Stimulated activated CD8-positive, alpha-beta memory T cell treated with anti-CD3 and anti-CD28 coated beads, Interleukin-7, amount 100 ng/mL, for 1 hour (primary cell): ENCODE data around the gene SORCS2.

Source experiments
- DNase-seq, 2 donors: peaks; one replicate each; pipeline ENCODE4 v3.0.0-alpha.2; 2020; ENCODE audit warnings: low read depth in 2 of 2

Gene SORCS2

DNA sequence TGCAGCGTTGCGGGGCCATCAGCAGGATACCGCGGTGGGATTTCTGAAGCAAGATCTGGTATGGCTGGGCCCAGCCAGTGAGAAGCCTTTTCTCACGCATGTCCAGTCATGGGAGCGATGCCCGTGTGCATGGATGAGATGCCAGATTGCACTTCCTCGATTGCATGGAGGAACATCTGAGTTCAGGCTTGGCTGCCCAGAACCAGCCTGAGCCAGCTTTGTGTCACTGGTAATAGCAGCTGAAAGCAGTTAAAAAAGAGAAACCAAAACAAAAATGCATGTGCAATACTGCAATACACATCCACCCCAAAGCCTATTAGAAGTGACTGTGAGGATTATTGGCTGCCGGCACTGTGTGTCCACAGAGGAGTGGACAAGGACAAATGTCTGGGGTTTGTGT lies 183.1 kb downstream of the SORCS2 start:
- no peak for DNase-seq

DNA sequence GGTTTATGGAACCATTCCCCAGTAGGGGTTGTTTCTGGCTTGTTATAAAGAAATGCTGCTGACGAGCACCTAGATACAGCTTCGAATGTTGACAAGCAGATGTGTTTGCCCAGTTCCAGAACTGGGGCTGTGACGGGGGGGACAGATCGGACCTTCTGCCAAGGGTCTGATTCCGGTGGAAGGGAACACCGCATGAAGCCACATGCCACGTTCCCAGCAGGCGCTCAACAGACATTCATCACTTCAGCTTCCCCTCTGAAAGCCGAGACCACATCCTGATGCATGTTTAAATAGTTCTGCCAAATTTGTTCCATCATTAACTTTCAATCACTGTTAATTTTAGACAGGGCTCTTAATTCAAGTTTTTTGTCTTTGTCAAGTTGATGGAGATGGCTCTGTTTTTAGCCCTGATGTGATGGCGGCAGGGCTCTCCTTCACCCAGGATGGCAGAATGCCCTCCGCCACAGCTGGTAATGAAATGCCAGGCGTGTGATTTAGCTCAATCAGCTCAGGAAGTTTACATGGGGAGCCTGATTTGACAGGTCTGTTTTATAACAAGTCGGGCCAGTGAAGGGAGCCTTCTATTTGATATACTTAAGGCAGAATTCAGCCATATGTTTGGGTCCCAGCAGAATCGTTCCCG lies 185.0 kb downstream of the SORCS2 start:
- no peak for DNase-seq

DNA sequence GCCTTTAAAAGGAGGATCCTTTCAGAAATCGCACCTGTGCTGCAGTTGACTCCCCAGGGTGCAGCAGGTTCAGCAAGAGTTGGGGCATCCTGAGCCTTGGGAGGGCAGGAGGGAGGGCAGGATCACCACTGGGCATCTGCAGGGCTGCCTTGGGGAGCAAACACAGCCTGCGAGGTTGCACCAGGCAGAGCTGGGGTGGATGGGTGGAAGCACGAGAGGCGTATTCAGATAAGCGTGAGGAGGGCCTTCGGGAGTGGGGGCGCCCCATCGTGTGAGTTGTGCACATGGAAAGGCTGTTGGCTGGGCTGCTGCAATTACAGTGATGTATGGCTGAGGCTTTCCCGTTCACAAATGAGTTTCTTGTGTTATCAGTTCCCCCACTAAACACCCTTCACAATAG lies 186.8 kb downstream of the SORCS2 start:
- no peak for DNase-seq

DNA sequence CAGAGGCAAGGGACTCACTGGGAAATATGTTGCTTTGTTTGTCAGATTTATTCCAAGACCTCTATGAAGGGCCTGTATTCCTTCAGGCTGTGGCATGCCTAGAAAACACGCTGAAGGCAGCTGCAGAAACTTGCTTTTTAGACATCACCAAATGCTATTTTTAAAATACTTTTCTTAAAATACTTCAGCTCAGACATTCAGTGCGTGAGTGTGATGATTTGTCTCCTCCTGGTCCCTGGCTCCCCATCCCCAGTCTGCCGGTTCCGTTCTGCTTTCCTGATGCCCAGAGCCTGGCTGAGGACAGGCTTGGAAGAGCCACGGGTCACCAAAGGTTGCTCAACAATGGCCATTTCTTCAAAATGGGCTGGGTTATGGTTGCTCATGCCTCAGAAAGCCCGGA lies 187.4 kb downstream of the SORCS2 start:
- DNase-seq, result no peak

DNA sequence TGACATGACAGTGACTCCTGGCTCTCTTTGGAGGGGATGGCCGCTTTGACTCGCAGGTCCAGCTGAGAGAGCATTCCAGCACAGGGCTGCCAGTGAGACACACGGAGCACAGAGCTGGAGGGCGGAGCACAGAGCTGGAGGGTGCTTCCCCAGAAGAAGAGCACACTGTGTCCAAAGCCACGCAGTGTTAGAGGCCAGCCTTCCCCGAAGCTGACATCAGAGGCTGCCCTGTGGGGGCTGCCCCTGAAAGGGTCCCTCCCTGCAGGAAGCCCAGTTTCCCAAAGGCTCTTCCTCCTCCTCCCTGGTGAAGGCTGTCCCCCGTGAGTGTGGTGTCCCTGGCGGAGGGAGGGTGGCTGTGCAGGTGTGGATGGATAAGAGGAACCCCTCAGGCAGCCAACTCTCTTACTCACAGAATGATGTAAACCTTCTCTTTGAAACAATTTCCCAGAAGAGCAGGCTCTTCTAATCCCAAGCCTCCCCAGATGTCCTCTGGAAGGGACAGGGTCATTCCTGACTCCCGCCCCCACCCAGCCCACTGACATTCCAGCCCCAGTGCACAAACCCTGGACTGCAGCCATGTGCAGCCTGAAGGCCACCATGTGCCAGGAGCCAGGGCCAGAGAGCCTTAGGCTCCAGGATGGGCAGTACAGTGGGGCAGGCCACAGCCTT lies 189.0 kb downstream of the SORCS2 start:
- no peak for DNase-seq

DNA sequence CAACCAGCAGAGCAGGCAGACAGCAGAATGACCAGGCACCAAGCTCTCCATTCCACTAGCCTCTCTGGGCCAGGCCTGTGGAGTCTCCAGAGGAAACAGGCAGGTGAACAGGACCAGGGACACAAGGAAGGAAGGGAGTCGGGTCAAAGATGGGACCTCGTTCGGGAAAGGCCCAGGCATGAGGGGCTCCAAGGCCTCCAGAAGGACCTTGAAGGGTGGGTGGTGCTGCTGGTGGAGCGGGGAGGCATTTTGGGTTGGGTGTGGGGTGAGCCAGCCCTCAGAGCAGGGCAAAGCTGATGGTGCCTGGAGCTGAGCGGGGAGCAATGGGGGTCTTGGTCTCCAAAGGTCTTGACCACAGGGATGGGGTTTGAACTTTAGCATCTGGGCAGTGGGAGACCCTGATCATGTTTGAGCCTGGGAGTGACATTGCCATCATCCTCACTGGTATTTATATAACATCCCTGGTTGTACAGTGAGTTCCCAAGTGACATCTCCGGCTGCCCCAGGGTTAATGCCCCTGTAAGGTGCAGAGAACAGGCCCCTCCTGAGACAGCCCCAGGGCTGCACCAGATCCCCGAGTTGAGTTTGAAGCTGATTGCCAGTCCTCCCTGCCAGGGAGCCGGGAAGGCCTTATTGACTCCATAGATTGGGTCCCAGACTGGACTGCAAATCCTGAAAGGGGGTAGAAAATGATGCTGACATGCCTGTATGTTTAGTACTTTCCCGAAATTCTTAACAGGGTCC lies 189.7 kb downstream of the SORCS2 start:
- DNase-seq, result no peak

DNA sequence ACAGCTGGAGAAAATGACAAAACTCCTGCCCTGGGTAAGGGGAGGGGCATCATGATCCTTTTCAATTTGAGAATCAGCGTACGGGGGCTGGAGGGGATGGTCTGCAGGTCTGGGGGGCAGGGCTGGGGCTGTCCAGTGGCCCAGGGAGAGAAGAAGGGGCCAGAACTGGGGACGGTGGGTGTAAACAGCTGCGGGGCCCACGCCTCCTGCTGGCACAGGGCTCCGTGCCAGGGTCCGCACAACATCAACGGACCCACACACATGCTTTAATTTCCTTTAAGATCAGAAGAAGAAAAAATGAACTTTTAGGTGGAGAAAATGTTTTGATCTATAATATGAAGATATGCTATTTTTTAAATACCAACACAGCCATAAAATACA lies 190.3 kb downstream of the SORCS2 start:
- DNase-seq, result no peak

DNA sequence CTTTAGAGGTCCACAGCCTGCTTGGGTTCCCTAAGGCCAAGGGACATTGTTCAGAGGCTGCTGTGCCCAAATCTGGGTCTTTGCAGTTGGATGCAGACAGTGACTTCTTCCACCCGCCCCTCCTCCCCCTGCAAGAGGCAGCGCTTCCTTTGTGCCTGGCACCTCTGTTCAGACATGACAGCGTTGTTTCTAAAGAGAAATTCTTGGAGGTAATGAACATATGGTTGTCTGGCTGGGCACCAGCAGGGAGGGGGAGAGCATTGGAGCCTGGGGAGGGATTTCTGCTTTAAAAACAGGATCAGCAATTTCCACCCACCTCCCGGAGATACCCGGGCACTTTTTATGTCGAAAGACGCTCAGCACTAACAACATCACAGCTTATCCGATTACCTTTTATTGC lies 190.9 kb downstream of the SORCS2 start:
- DNase-seq, result no peak

DNA sequence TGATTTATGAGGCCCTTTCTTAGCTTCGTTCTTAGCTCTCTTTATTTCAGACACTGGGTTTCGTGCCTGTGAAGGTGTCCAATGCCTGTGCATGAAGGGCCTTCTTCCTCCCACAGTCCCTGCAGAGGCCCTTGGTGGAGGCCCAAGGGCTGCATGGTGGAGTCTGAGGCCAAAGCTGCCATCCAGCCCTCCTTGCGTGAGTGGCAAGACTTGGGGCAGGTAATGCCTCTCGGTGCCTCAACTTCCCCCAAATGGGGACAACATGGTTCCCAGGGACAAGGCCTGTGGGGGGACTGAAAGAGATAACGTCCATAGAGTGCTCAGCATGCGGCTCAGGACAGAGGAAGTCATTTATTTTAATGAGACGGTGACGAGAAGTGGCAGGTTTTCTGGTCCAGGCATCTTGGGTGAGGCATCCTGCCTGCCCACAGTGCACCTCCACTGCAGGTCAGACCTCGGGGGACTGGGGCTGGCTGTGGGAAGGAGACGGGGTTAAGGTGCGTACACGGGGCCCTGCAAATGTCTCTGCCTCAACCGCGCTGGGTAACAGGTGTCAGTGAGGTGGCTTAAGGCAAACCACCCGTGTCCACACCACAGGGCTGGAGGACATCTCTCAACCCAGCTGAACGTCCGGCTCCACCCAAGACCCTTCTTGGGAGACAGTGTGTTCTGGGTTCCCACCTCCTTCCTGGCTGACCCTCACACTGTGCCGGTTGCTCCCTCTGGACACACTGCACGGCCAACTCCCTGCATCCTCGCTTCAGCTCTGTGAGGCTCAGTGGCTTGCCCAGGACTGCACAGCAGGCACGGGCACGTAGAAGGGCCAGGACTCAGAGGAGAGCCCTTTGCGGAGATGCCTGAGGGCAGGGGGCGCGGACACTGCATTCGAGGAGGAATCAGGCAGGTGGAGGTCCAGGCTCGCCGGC lies 191.9 kb downstream of the SORCS2 start:
- DNase-seq, result no peak

DNA sequence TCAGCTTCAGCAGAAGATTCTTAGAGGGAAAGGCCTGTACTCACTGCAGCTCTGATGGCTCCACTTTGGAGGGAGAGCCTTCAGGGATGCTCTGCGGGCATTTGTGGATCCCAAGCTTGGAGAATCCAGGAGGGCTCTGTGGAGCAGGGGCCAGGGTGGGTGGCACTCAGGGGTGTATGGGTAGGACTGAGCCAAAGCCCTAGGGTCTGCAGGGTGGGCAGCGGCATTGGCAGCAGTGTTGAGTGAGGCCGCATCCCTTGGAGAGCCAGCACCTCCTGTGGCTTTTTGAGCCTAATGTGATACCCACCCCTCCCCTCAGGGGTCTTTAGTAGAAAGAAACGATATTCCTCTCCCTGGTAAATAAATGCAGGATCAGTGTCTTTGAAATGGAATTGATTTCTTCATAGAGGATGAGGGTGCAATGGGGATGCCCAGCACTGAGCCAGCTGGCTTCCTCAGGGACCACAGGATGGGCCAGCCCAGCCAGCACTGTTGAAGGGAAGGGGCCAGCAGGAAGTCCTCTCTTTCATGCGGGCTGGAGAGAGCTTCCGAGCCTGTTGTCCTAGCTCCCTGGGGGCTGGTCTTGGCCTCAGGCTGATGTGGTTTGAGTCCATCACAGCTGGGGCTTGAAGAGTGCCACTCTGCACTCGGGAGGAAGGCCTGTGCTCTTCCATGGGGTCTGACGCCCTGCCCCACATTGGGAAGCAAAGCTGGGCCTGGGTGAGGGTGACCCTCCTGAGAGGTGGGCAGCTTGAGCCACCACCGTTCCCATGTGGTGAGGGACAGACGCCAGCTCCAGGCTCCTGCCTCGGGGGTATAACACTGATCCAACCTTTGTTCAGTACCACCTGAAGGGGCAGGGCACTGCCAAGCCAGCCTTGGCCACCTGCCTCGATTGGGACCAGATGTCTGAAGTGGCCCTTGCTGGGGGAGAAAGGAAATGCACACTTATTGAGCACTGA lies 192.9 kb downstream of the SORCS2 start:
- DNase-seq, result no peak

DNA sequence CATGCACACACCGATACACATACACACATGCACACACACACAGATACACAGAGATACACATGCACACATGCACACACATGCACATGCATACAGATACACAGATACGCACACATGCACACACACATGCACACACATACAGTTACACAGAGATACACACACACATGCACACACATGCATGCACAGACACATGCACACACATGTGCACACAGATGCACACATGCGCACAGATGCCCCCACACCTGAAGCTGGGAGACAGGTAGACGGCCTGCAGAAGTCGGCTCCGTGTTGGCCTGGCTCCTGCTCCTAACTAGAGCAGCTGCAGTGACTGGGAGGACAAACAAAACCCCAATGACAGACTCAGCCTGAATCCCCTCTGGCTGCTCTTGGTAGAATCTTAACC lies 195.6 kb downstream of the SORCS2 start:
- DNase-seq, result no peak

DNA sequence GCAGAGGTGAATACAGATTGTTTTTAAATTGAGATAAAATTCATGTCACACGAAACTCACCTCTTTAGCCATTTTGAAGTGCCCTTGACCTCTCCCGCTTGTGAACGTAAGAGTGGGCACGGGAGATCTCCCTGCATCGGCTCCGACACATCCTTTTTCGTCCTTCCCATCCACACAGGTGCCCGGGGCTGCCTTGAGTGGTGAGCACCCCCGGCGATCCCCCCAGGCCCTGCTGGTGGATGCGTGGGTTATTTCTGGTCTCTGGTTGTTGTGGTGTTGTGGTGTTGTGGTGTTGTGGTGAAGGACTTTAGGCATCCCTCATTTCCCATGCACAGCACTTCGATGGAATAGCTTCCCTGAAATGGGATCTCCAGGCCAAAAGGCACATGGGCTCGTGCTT lies 196.3 kb downstream of the SORCS2 start:
- DNase-seq, result no peak

DNA sequence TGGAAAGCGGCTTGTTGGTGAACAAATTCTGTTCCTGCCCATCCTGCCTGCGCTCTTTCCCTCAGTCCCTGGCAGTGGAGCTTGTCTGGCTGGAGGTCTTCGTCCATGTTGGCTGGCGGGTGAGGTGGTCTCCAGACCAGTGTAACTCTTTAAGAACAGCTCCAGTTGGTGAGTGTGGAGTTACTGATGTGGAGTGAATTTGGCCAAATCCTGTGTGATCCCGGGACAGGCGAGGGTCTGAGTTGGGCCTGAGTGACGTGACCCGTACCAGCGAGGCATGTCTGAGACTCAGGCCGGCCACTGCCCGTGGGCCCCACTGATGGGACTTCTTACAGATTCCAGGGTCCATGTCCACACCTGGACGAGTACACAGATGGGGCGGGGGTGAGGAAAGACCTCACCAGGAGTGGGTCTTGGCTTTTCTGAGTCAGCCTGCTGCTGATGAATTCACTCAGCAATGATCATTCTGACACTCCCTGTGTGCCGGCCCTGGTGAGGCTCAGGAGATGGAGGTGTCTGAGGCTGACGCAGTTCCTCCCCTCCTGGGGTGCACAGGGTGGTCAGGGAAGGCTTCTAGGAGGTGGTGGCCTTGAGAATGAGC lies 196.9 kb downstream of the SORCS2 start:
- no peak for DNase-seq

DNA sequence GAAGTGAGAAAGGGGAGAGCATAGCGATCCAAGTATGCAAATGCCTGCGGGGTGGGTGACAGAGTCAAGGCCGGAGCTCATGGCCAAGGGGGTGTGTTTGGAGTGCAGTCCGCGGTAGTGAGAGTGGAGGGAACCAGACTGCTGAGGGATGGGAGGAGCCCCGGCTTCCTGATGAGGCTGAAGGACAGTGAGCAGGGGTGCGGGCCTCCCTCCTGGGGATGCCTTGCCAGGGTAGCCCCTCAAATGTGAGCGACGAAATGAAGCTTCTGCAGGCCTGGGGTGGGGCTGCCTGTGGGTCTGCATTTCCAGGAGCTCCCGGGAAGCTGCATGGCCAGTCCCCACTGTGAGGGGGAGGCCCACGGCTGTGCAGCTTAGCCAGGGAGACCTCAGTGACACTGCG lies 197.4 kb downstream of the SORCS2 start:
- DNase-seq, result no peak

DNA sequence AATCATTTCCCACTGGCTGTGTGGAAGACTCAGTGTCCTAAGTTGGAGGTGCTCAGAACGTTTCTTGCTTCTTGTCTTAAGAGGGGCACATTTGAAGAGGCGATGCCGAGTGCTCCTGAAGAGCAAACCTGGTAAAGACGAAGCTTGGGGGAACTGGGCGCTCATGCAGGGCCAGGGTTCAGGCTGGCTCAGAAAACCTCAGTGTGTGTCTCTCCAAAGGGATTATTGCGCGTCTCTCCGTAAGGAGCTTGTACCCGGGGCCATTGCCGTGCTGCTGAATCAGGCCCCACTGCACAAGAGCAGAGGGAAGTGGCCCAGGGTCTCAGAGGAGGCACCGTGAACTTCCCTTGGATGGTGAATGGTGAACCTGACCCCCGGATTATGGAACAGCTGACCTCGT lies 198.0 kb downstream of the SORCS2 start:
- DNase-seq, result no peak

DNA sequence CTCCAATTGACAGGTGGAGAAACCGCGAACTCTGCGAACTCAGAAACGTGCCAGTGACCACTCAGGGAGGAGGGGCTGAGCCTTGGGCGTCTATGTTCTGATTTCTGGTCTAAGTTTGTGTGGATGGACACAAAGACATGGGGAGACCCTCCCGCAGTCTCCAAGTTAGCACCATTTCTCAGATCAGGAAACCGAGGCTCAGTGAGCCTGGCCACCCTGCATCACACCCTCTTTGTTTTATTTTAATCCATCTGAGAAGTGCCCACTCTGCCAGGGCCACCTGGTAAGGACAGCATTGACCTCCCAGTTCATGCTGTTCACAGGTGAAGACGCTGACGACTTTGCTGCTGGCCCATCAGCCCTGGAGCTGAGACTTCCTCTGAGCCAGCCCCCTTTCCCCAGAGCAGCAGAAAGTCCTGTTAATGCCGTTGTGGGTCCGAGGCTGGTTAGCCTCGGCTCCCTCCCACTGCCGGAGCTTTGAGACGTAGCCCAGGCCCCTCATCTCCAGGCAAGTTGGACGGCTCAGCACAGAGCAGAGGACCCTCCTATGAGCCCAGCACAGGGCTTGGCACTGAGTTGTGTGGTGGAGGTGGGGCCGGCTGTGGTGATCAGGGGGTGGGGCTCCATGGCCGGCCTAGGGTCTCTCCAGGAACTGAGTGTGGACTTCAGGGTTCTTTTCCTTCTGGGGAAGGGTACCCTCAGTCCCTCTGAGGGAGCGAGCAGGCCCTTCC lies 198.7 kb downstream of the SORCS2 start:
- DNase-seq, result no peak

DNA sequence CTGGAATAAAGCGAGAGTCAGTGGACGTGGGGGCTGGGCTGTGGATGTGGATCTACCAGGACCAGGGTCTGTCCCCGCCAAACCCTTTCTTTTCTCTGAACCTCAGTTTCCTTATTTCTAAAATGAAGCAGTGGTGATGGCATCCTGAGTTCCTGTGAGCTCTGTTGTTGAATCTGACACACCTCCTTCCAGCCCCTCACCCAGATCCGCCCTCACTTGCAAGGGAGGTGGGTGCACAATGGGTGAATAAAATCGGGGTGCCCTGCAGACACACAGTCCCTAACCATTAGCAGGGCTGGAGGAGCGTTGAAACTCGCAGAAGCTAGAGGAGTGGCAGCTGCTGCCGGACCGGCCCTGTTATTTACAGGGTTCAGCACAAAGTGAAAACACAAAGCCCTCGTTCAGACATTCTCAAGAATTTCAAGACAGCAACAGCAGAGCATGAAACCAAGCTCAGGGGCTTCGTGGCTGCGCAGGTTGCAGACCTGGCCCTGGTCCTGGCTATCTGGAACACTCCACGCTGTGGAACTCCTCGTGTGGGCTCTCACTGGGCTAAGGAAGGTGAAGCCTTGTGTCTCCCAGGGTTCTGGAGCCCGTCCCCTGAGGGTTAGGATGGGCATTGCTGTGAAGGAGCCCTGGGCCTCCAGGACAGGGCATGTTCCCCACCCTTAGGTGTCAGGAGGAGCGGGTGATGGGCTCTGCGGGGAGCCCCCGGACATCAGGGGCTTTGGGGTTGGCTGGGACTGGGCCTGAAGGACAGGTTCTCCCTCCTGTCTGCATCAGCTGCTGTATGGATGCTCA lies 199.5 kb downstream of the SORCS2 start:
- DNase-seq, result no peak

DNA sequence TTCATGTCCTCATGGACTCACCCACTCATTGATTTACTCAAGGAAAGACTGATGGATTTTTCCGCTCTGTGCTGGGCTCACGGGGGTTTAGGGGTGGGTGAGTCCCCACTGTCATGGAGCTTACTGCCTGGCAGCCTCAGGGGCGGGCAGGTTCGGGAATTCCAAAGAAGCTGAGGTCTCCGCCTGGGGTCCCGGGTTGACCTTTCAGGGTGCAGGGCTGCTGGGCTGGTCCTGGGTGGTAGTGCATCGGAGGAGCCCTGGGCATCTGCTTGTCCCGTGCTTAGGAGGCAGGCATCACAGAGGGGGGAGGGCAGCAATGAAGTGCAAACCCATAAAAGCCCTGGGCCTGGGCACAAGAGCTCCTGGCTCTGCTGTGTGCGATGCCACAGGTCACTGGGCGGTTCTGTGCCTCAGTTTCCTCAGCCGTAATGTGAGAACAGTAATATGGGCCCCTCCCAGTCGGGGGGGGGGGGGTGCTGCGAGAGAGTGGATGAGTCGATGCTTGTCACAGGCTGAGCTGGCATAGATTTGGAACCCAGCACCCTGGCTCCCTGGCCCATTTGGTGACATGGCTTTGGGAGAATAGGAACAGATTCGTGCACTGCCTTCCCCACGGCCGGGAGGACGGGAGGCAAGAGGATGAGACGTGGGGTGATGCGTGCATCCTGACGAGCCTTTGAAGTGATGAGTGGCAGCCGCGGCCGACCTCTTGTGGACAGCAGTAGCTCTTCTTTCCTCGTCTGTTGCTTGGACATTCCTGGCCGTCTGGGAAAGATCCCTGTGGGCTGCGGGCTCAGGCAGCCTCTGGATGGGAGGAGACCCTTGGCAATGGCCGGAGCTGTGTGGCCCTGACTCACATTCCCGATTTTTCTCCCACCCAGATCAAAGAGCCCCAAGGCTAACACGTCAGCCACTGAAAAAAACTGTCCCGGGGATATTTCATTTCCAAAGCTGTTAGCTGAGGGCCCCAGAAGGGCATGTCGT lies 200.4 kb downstream of the SORCS2 start:
- no peak for DNase-seq
